IMR-90 (cell line): Measurements from ENCODE around the gene MAST1. TPM values are rescaled to one million over a fixed set of nuclear protein-coding genes. Genes with fewer than 3 reads are reported as not detected.

Experiments
- POLR2A ChIP-seq: IDR thresholded peaks from 2 replicates; pipeline ENCODE4 v1.6.1; 2012; ENCODE audit warnings: mild to moderate bottlenecking, low read depth, low read length
- polyA plus RNA-seq, 3 experiments: library from polyadenylated mRNA; depleted of rRNA; stranded (reverse); fragments of >200 nt; gene quantifications; 2 replicates each; pipeline ENCODE4 v1.2.3, GENCODE V29; 2012; ENCODE audit warnings: low replicate concordance in 1 of 3
- total RNA-seq: library from RNA; depleted of rRNA; stranded (reverse); fragments of >200 nt; gene quantifications from 2 replicates; pipeline ENCODE4 v1.2.3, GENCODE V29; 2012
- TF ChIP-seq, protein P1 (sequence below): fragments of 150-350 bp; IDR thresholded peaks from 2 replicates; pipeline ENCODE4 v1.6.1; 2016; ENCODE audit warnings: low read depth, mild to moderate bottlenecking, low read length, moderate library complexity, borderline replicate concordance

Gene MAST1
- total and polyA plus RNA-seq, 2 of the 4 experiments (the other 2 are of a cell fraction), result 0.56 to 1.1 TPM

GRCh38 chr19:12793290-12794195 lies 44.8 kb upstream of the MAST1 start (continued):
- TF ChIP-seq, protein P1, sequence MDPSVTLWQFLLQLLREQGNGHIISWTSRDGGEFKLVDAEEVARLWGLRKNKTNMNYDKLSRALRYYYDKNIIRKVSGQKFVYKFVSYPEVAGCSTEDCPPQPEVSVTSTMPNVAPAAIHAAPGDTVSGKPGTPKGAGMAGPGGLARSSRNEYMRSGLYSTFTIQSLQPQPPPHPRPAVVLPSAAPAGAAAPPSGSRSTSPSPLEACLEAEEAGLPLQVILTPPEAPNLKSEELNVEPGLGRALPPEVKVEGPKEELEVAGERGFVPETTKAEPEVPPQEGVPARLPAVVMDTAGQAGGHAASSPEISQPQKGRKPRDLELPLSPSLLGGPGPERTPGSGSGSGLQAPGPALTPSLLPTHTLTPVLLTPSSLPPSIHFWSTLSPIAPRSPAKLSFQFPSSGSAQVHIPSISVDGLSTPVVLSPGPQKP, result peak; percentile 99
- TF ChIP-seq POLR2A, result peak; percentile 96
